Gastrocnemius medialis (tissue), 4 donors: ENCODE measurements around the gene CACNG1.

Source experiments
- CTCF ChIP-seq, 5 experiments: fragments of 450-650 bp in 3 of 5; fragments of 200-600 bp in 2 of 5; sonication (generic) in 2 of 5; IDR thresholded peaks in 4 of 5; conservative IDR thresholded peaks in 1 of 5; 1 replicate in 4 of 5; 2 replicates in 1 of 5; pipeline ENCODE4 v1.5.1; 2016 to 2019; ENCODE audit warnings: antibody characterized with exemption in 5 of 5, mild to moderate bottlenecking in 3 of 5, moderate library complexity in 3 of 5
- POLR2A ChIP-seq, 2 donors: fragments of 450-650 bp; IDR thresholded peaks; one replicate each; pipeline ENCODE4 v1.6.1; 2017; ENCODE audit warnings: antibody characterized with exemption in 2 of 2, mild to moderate bottlenecking in 2 of 2, moderate library complexity in 2 of 2

- TF ChIP-seq POLR2A (IDR thresholded peaks at IDR 0.05) = no peak
- TF ChIP-seq CTCF (IDR thresholded peaks at IDR 0.05 in 4 of 5, conservative IDR thresholded peaks at IDR 0.05 in 1 of 5) = no peak
Measured at GRCh38 chr17:67054608-67055007, 10.3 kb downstream of the CACNG1 start.
